GM12875 (cell line): ENCODE data around the gene YPEL1.

Experiments used
- H3K4me3 ChIP-seq: one replicate; pipeline ENCODE4 v1.5.1; 2011; ENCODE audit warnings: low read depth, low read length, control low read depth
- CTCF ChIP-seq: IDR thresholded peaks from 2 replicates; pipeline ENCODE4 v1.5.1; 2011; ENCODE audit warnings: low read depth, mild to moderate bottlenecking, control low read depth, inconsistent platforms, low read length, moderate library complexity, borderline replicate concordance; ENCODE audit not compliant: insufficient read depth

Gene YPEL1

GRCh38 chr22:21690401-21690801, 45.2 kb downstream of the YPEL1 start:
- TF ChIP-seq CTCF: no peak
- no peak overlapping the region for H3K4me3 ChIP-seq

GRCh38 chr22:21688706-21689381, 46.8 kb downstream of the YPEL1 start:
- TF ChIP-seq CTCF: no peak
- H3K4me3 ChIP-seq: no peak overlapping the region

GRCh38 chr22:21688341-21688705, 47.3 kb downstream of the YPEL1 start:
- no peak overlapping the region for H3K4me3 ChIP-seq
- no peak for TF ChIP-seq CTCF

- H3K4me3 ChIP-seq: no peak overlapping the region
- no peak for TF ChIP-seq CTCF
These were observed 47.8 kb downstream of the YPEL1 start for GRCh38 chr22:21687685-21688259.

DNA sequence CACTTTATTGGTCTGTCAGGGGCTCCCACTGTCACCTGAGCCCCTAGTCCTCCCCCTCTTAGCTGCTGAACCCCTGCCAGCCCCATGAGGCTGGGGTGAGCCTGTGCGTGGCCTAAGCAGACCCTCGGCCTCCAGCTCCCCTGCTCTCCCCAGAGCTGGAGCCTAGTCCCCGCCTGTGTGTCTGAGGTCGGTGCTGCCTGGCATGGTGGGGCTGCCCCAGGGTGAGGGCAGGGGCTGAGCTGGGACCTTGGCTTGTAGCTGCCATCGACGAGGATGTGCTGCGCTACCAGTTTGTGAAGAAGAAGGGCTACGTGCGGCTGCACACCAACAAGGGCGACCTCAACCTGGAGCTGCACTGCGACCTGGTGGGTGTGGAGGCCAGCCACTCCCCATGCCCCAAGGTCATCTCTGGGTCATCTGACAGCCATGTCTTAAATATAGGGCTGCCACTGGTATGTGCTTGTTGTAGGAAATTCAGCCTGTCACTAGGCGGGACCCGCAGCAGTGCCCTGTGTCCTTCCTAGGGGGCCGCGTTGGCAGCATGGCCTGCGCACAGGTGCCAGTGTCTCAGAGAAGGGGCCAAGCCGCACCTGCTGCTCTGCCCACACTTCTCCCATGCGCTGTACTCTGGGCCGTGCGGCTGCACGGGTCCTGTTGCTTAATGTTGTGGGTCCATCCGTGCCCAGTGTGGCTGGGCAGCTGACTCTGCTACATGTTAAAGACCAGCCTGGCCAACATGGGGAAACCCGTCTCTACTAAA, 48.8 kb downstream of the YPEL1 start:
- no peak overlapping the region for H3K4me3 ChIP-seq
- TF ChIP-seq CTCF: no peak

- no peak for TF ChIP-seq CTCF
- no peak overlapping the region for H3K4me3 ChIP-seq
These were observed 49.4 kb downstream of the YPEL1 start for GRCh38 chr22:21686193-21686608.

DNA sequence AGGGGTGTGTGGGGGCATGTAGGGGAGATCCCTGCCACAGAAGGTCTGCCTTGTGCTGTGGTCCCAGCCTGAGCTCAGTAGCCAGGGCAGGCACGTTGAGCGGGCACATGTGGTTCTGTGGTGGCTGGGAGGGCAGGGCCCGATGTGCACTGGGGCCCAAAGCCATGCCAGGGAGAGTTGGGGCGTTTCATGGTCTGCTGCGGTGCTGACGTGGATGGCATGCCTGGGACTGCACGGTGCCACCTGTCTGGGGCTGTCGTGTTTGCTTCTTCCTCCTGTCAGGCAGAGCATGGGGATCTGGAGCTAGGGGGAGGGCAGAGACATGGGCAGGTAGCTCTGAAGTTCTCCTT, 50.5 kb downstream of the YPEL1 start:
- TF ChIP-seq CTCF: no peak
- H3K4me3 ChIP-seq: no peak overlapping the region
